ENCODE results near the gene KLK3.

- TF ChIP-seq CTCF (IDR thresholded peaks at IDR 0.05) (no peak), EZH2 (IDR thresholded peaks at IDR 0.05; ENCODE audit: borderline replicate concordance, insufficient read depth, low read depth, low read length, poor library complexity, severe bottlenecking) (no peak)
Observed at GRCh38 chr19:50869479-50869878, 14.8 kb downstream of the KLK3 start.
